GM06990 (cell line): ENCODE measurements around the gene ZP1.

Source experiments
- DNase-seq: peaks from one replicate; pipeline ENCODE4 v3.0.0-alpha.2; 2011; ENCODE audit not compliant: insufficient read length; ENCODE audit errors: extremely low read depth
- H3K27me3 ChIP-seq: replicated peaks from 2 replicates; pipeline ENCODE4 v1.6.0; 2011; ENCODE audit warnings: low read length; ENCODE audit not compliant: control insufficient read depth, insufficient read depth
- H3K36me3 ChIP-seq: 2 replicates; pipeline ENCODE4 v1.5.1; 2011; ENCODE audit warnings: low read length; ENCODE audit not compliant: control insufficient read depth, insufficient read depth
- H3K4me3 ChIP-seq: replicated peaks from 2 replicates; pipeline ENCODE4 v1.5.1; 2011; ENCODE audit warnings: low read depth, mild to moderate bottlenecking, control low read depth, low read length
- TF ChIP-seq, protein P1 (sequence below): IDR thresholded peaks from 2 replicates; pipeline ENCODE4 v1.5.1; 2011; ENCODE audit warnings: low read length, control low read depth, mild to moderate bottlenecking, inconsistent platforms; ENCODE audit not compliant: insufficient read depth, poor library complexity, severe bottlenecking

Gene ZP1

DNA sequence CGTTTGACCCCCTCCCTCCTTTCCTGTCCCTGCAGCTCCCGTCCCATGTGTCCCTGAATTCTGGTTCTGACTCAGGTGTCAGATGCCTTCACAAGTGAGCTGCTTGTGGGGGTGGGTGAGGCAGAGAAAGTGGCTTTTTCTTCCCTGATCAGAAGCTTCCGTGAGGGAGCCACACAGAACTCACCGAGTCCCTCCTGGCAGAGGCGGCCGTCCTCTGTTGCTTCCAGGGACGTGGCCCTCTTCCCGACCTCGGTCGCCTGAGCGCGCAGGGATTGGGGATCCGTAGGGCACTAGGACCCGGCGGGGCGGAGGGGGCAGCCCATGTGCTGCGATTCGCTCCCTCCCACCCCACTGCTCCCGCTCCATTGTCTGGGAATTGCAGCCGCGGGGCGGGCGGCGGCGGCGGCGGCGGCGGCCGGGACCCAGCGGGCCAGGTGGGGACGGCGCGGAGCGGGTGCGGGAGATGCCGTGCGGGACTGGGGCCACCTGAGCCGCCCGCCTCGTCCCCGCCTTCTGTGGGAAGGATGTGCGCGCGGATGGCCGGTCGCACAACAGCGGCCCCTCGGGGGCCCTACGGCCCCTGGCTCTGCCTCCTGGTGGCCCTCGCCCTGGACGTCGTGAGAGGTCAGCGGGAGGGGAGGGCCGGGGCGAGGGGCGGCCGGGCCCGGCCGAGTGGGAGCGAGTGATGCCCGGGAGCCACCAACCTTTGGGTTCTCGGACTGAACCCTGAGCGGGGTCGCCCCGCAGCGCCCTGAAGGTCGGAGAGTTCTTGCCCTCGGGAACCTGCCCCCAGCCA is 57.0 kb downstream of the ZP1 start, which contains the start of gene TMEM132A:
TMEM132A (plus strand) TSS at position 351 of the 796 bp plus-strand sequence; CDS start at position 525, 174 bp downstream.
- peak within 1 kb of the TSS; percentile 63 for H3K4me3 ChIP-seq
- H3K36me3 ChIP-seq = peaks cover 20% of the 10 kb centered on the region
- DNase-seq = peak; percentile 38
- TF ChIP-seq, protein P1, sequence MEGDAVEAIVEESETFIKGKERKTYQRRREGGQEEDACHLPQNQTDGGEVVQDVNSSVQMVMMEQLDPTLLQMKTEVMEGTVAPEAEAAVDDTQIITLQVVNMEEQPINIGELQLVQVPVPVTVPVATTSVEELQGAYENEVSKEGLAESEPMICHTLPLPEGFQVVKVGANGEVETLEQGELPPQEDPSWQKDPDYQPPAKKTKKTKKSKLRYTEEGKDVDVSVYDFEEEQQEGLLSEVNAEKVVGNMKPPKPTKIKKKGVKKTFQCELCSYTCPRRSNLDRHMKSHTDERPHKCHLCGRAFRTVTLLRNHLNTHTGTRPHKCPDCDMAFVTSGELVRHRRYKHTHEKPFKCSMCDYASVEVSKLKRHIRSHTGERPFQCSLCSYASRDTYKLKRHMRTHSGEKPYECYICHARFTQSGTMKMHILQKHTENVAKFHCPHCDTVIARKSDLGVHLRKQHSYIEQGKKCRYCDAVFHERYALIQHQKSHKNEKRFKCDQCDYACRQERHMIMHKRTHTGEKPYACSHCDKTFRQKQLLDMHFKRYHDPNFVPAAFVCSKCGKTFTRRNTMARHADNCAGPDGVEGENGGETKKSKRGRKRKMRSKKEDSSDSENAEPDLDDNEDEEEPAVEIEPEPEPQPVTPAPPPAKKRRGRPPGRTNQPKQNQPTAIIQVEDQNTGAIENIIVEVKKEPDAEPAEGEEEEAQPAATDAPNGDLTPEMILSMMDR = no peak
- no peaks in the 10 kb centered on the region for H3K27me3 ChIP-seq
